Medulla oblongata (tissue), 1 donor: ENCODE data around the gene PRKG1.
"Not testable (repeated sequence)": the region's sequence is repeated elsewhere in the genome, so short reads cannot be mapped to it uniquely, and the experiment has no call there.

Experiments
- DNase-seq: peaks from one replicate; pipeline ENCODE4 v3.0.0-alpha.2; 2015; ENCODE audit errors: extremely low spot score

PRKG1 gene

DNA sequence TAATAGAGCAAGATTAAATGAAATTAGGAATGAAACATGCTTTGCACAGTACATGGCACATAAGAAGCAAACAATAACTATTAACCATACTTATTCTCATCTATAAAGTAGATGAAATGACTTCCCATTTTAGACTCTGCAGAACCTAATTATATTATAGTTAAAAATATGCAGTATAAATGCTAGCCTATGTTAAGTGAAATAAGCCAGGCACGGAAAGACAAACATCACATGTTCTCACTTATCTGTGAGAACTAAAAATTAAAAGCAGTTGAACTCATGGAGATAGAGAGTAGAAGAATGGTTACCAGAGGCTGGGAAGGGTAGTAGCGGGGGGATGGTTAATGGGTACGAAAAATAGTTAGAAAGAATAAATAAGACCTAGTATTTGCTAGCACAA is 247.0 kb downstream of the PRKG1 start:
- DNase-seq = no peak

GRCh38 chr10:51321980-51322379 is 247.7 kb downstream of the PRKG1 start:
- DNase-seq = no peak

GRCh38 chr10:51325649-51326048 is 251.4 kb downstream of the PRKG1 start:
- no peak for DNase-seq

DNA sequence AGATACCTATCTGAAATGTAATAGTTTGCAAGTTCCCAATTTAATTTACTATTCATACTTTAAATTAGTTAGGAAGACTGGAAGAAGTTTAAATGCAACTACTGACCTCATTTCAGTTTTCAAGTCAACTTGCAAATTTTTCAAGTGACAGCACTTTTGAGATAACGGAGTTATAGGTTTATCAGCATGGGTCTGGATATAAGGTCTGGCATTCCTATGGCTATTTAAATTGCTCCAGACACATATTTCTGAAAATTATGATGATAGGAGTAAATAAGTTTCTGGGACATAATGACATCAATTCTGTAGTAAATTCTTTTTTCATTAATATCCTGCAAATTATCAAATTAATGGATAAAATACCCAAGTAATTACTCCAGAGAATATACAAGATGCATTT is 251.9 kb downstream of the PRKG1 start:
- DNase-seq = no peak

DNA sequence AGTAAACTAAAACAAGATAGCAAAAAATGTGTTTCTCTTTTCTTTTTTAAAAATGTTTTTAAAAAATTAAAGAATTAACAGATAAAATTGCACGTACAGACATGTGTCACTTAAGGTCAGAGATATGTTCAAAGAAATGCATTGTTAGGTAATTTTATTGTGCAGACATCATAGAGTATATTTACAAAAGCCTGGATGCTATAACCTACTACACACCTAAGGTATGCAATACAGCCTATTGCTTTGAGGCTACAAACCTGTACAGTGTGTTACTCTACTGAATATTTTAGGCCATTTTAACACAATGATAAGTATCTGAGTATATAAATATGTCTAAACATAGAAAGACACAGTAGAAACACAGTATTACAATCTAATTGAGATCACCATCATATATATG is 253.1 kb downstream of the PRKG1 start:
- no peak for DNase-seq

GRCh38 chr10:51340366-51340765 is 266.1 kb downstream of the PRKG1 start:
- no peak for DNase-seq

DNA sequence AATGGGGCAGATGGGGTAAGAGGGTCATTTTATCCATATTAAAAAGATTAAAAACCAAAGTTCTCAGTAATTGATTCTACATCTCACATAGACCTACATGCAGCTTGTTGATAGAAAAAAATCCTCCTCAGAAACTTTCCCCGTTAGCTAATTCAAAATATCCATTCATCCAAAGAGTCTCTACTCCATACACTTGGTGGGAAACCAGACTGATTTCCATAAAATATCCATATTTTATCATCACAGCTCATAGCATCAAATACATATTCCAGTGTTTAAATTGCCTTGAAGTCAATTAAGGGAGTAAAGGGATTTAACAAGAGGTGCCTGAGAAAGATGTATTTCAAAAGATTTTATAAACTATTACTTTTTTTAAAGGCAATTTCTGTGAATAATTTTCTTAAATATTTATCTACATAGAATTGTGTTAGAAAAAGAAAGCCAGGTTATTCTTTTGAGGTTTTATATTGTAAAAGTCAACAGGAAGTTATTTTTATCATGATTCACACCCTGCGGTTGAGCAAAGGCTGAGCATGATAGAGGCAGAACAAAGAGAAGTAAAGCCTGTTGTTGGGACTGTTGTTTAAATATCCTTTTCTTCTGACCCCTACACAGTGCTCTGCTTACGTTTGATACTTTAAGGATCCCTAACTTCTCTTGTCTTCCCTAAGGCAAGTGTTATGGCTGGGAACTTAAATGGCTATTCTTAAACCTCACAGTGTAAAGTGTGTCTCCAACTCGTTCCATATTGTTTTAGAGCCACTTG is 266.7 kb downstream of the PRKG1 start:
- DNase-seq = no peak

DNA sequence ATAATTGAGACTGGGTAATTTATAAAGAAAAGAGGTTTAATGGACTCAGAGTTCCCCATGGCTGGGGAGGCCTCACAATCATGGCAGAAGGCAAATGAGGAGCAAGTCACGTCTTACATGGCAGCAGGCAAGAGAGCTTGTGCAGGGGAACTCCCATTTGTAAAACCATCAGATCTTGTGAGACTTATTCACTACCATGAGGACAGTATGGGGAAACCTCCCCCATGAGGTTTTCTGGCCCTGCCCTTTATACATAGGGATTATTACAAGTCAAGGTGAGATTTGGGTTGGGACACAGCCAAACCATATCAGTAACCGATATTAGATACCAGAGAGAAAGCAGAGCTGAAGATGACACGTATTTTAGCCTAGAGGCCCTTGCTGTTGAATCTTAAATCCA is 267.5 kb downstream of the PRKG1 start:
- not testable (repeated sequence) for DNase-seq

GRCh38 chr10:51342381-51342780 is 268.1 kb downstream of the PRKG1 start:
- DNase-seq = no peak

DNA sequence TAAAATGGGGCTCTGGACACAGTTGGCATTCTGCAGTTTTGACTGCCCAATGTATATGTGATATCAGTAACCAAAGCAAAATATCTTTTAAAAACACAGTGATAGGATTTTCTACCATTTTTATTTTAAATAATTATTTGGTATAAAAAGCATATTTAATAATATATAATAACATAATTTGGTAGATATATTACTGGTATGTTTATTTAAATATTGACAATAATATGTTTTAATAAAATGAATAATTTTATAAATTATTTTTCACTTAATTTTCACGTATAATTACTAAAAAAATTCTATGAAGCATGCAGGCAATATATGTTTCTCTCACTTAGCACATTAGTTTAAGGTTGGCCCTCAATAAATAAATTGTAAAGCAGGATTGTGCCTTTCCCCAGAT is 269.1 kb downstream of the PRKG1 start:
- no peak for DNase-seq

DNA sequence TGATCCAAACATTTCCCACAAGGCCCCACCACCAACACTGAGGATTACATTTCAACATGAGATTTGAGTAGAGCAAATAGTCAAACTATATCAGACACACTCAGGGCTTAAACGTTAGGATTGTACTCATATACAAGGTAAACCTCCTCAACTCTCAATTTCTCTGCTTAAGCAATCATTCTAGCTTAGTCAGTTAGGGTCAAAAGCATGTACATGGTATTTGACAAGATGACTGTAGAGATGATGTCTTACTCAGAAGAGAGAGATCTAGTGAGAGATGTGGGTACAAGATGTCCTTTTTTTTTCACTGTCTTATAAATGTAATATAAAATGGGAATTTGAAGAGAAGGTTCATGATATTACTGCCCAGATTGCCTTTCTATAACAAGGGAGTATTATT is 270.1 kb downstream of the PRKG1 start:
- DNase-seq = no peak

DNA sequence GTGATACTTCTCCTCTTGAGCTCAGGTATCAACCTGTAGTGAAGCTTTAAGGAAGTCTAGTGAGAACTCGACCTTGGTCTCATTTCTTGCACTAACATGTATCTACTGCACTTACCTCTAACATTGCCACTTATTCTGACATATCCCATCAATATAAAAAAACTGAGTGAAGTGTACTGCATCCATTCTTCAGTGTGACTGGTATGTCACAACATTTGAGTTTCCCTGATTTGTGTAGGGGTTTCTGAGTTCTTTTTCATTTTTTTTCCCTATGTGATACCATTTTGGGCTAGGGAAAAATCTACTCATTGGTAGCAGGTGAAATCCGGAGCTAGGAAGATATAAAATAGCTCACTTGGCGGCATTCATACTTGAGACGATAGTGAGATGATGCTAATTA is 274.3 kb downstream of the PRKG1 start:
- no peak for DNase-seq

- DNase-seq = no peak
Observed at GRCh38 chr10:51357170-51357569, 282.9 kb downstream of the PRKG1 start.

- no peak for DNase-seq
Observed at GRCh38 chr10:51358227-51358626, 283.9 kb downstream of the PRKG1 start.

GRCh38 chr10:51363415-51363814 is 289.1 kb downstream of the PRKG1 start:
- no peak for DNase-seq

DNA sequence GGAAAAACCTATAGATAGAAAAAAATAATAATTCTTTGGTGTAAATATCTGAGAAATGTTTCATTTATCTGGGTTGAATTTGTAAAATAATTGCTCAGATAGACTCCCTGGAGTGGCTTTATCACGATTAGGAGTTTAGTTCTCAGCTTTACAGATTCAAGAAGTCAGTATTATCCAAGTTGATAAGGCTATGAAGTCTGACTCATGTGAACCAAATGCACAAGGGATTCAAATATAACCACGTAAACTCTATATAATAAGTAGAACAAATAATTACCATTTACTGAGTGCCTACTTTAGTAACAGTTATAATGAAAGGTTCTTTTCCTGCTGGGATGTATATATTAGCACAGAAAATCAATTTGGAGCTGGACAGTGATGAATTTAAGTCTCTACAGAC is 290.4 kb downstream of the PRKG1 start:
- no peak for DNase-seq

DNA sequence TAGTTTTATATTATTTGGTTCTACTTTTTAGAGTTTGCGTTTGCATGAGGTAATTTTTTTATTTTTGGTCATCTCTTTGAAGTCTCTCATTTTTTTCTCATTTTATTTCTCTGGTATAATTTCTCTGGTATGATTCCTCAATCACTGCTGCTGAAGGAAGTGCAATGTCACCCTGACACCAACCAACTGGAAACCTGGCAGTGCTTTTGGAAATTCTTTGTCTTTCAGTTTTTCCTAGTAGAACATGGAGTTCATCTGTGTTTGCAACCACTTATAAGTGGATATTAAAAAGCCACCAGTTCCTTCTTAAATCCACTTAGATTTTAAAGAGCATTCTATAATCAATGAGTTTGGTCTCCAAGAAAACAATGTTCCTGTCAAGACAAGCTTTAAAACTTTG is 291.8 kb downstream of the PRKG1 start:
- DNase-seq = no peak

DNA sequence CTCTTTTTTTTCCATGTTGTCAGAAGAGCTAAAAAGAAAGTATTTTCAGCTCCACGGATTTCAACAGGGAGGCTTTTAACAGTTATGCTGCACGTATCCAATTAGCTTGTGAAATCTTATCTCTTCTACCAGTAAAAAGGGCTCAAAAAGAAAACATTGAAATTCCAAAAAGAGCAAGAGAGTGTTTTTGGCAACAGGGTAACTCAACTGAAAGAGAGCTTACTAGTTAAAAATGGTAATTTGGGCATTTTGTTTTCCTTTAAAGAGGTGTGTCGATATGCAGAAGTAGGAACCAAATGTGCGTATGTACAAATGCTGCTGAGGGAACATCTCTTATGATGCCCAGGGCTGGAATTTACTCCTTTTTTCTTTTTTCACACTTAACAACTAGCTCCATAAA is 292.8 kb downstream of the PRKG1 start:
- DNase-seq = peak; percentile 4

- no peak for DNase-seq
Observed at GRCh38 chr10:51367694-51368093, 293.4 kb downstream of the PRKG1 start.

DNA sequence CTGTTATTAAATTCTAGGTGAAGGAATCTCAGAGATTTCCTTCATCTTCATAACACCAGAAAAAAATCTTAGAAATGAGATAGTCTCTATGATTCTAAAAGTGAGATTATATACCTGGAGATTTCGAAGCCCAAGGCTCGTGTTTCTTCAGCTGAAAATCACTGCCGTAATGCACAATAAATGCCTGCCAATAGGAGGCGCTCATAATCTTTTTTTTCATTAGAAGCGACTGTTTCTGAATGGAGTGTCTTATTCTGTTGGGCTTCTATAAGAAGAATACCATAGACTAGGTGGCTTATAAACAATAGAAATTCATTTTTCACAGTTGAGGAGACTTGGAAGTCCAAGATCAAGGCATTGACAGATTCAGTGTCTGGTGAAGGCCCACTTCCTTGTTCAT is 294.7 kb downstream of the PRKG1 start:
- no peak for DNase-seq

- DNase-seq = no peak
Observed at GRCh38 chr10:51369903-51370302, 295.6 kb downstream of the PRKG1 start.

DNA sequence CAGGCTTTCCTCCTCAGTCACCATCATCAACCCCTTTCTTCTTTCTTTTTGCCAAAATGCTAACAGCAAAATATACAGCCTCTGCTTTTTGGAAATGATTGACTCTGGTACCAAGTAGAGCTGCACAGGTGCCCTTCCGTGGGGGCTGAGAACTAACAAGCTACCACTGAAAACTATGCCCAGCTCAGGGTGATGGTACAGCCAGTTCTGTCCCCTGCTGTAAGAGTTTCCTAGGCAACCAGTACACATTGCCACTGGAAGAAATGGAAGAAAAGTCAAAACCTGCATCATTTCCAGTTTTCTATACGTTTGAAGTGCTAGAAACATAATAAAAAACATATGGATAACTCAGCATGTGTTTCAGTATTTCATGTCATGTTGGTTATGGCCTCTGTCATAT is 297.5 kb downstream of the PRKG1 start:
- no peak for DNase-seq

GRCh38 chr10:51375790-51376189 is 301.5 kb downstream of the PRKG1 start:
- DNase-seq = no peak
